Measurements from ENCODE around the gene OGDH. TPM values are rescaled to one million over a fixed set of nuclear protein-coding genes. Genes with fewer than 3 reads are reported as not detected.

OGDH gene
- total RNA-seq, 4 donors from 2014 or later, result 88.3 to 246 (median 217) TPM

- Histone ChIP-seq H3K4me1 (peaks cover 0 to 42% (median 8%) of the 10 kb centered on the region in 4 donors), H3K36me3 (no peaks in the 10 kb centered on the region), H3K4me3 (no peak overlapping the region), H3K27ac (peak overlapping the region; percentile 13 to 91 (median 48)), H3K27me3 (no peaks in the 10 kb centered on the region), H3K9me3 (no peaks in the 10 kb centered on the region)
- DNase-seq, result peak; percentile 43 to 92 (median 84)
- no peak for TF ChIP-seq CTCF (IDR thresholded peaks at IDR 0.05)
- TF ChIP-seq POLR2A (IDR thresholded peaks at IDR 0.05), result peak; percentile 16 to 62
These were observed 8.8 kb downstream of the OGDH start for GRCh38 chr7:44615149-44615611.

GRCh38 chr7:44615793-44616192 lies 9.4 kb downstream of the OGDH start:
- no peaks in the 10 kb centered on the region for H3K27me3 ChIP-seq
- H3K4me1 ChIP-seq, result peaks cover 0 to 44% (median 8%) of the 10 kb centered on the region in 4 donors
- H3K4me3 ChIP-seq, result no peak overlapping the region
- TF ChIP-seq CTCF (IDR thresholded peaks at IDR 0.05) (no peak), POLR2A (IDR thresholded peaks at IDR 0.05) (no peak)
- no peak for DNase-seq
- H3K27ac ChIP-seq, result peak overlapping the region; percentile 13 to 91 (median 48)
- H3K36me3 ChIP-seq, result no peaks in the 10 kb centered on the region
- no peaks in the 10 kb centered on the region for H3K9me3 ChIP-seq

DNA sequence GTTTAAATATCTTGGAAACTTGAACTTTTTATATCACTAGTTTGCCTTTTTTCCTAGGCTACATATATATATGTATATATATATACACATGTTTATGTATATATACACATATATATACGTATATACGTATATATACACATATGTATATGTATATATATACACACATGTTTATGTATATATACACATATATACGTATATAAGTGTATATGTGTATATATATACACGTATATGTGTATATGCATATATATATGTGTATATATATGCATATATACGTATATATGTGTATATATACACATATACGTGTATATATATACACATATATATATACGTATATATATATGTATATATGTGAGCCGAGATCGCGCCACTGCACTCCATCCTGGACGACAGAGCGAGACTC lies 10.1 kb downstream of the OGDH start:
- no peak for DNase-seq

GRCh38 chr7:44617225-44617890 lies 10.9 kb downstream of the OGDH start:
- Histone ChIP-seq H3K9me3 (no peaks in the 10 kb centered on the region), H3K27me3 (no peaks in the 10 kb centered on the region), H3K4me3 (no peak overlapping the region), H3K4me1 (peaks cover 0 to 60% (median 10%) of the 10 kb centered on the region in 4 donors), H3K36me3 (no peaks in the 10 kb centered on the region), H3K27ac (peak overlapping the region in 2 of 4 donors; percentile 40 to 77)
- TF ChIP-seq POLR2A (IDR thresholded peaks at IDR 0.05) (peak in 1 of 2 donors; percentile 28), CTCF (IDR thresholded peaks at IDR 0.05) (no peak)
- peak in 1 of 3 donors; percentile 73 for DNase-seq

More for the DNA sequence above, 10.1 kb downstream of the OGDH start:
- Histone ChIP-seq H3K4me1 (peaks cover 0 to 52% (median 8%) of the 10 kb centered on the region in 4 donors), H3K27me3 (no peaks in the 10 kb centered on the region), H3K9me3 (no peaks in the 10 kb centered on the region), H3K4me3 (no peak overlapping the region), H3K36me3 (no peaks in the 10 kb centered on the region), H3K27ac (peak overlapping the region in 1 of 4 donors; percentile 91)
- no peak for TF ChIP-seq POLR2A (IDR thresholded peaks at IDR 0.05)
- no peak for TF ChIP-seq CTCF (IDR thresholded peaks at IDR 0.05)

DNA sequence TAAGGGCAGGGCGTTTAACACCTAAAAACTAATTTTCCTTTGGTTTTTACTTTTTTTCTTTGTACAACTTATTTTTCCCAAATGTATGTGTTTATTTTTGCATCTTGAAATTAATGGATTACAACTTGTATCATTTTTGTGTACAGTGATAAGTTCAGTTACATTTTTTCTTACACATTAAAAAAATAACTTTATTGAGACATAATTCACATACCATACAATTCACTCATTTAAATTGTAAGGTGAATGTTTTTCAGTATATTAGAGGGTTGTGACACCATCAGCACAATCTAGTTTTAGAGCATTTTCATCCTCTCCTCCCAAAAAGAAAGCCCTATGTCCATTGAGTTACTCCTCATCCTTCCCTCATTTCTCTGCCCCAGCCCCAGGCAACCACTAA lies 11.6 kb downstream of the OGDH start:
- H3K4me3 ChIP-seq, result no peak overlapping the region
- TF ChIP-seq CTCF (IDR thresholded peaks at IDR 0.05), result no peak
- no peak for TF ChIP-seq POLR2A (IDR thresholded peaks at IDR 0.05)
- no peaks in the 10 kb centered on the region for H3K36me3 ChIP-seq
- no peaks in the 10 kb centered on the region for H3K27me3 ChIP-seq
- peak overlapping the region in 2 of 4 donors; percentile 40 to 77 for H3K27ac ChIP-seq
- DNase-seq, result no peak
- H3K4me1 ChIP-seq, result peaks cover 0 to 66% (median 13%) of the 10 kb centered on the region in 4 donors
- H3K9me3 ChIP-seq, result no peaks in the 10 kb centered on the region

Measured in Peyer's patch (tissue), 4 donors.